ENCODE results near the gene CDH23. TPM values are rescaled to one million over a fixed set of nuclear protein-coding genes. Genes with fewer than 3 reads are reported as not detected.

The CDH23 gene
- total and polyA plus RNA-seq, 12 donors: 1.7 to 20.2 (median 7.8) TPM

DNA sequence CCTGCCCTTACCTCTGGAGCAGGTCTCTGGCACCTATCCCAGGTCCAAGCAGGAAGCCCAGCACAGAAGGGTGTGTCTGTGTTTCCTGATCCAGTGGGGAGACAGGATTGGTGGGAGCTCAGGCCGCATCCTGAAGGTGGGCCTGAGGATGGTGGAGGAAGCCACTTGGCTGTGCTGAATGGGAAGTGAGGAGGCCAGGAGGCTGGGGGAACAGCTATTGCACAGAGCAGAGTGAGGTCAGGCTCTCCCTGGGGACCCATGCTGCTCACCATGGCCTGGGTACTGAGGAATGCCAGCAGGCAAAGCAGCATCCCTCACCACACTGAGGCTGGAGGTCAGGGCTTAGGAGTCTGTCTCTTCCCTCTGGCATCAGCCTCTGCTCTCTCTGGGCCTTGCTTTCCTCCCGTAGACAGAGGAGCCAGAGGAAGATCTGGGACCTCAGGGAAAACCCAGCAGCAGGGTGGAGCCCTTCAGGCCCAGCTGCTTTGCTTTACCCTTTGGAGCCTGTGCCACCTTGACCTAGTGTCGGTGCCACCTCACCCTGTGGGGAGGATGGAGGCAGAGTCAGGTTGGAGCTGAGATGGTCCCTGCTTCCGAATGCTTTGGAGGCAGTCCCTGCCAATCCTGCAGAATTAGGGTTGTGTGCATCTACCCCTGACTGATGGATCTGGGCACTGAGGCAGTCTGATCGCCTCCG lies 39.0 kb downstream of the CDH23 start:
- Histone ChIP-seq H3K27ac (peak overlapping the region in 1 of 5 donors; percentile 1), H3K27me3 (no peaks in the 10 kb centered on the region), H3K4me3 (no peak overlapping the region), H3K36me3 (replicated peaks in 1 of 2) (no peaks in the 10 kb centered on the region), H3K9me3 (replicated peaks in 1 of 3) (no peaks in the 10 kb centered on the region), H3K4me1 (replicated peaks in 1 of 2) (no peaks in the 10 kb centered on the region)
- 81 to 92% (median 87%) methylated on average over 5 to 6 of the region's 6 CpGs for WGBS, 4 donors
- DNase-seq: peak in 2 of 7 donors; percentile 3 to 12
- intact Hi-C loops (cut with DNase I): no loop called here
- TF ChIP-seq, protein P1, sequence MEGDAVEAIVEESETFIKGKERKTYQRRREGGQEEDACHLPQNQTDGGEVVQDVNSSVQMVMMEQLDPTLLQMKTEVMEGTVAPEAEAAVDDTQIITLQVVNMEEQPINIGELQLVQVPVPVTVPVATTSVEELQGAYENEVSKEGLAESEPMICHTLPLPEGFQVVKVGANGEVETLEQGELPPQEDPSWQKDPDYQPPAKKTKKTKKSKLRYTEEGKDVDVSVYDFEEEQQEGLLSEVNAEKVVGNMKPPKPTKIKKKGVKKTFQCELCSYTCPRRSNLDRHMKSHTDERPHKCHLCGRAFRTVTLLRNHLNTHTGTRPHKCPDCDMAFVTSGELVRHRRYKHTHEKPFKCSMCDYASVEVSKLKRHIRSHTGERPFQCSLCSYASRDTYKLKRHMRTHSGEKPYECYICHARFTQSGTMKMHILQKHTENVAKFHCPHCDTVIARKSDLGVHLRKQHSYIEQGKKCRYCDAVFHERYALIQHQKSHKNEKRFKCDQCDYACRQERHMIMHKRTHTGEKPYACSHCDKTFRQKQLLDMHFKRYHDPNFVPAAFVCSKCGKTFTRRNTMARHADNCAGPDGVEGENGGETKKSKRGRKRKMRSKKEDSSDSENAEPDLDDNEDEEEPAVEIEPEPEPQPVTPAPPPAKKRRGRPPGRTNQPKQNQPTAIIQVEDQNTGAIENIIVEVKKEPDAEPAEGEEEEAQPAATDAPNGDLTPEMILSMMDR (IDR thresholded peaks at IDR 0.05): no peak
- no peak for TF ChIP-seq POLR2A (IDR thresholded peaks at IDR 0.05)

DNA sequence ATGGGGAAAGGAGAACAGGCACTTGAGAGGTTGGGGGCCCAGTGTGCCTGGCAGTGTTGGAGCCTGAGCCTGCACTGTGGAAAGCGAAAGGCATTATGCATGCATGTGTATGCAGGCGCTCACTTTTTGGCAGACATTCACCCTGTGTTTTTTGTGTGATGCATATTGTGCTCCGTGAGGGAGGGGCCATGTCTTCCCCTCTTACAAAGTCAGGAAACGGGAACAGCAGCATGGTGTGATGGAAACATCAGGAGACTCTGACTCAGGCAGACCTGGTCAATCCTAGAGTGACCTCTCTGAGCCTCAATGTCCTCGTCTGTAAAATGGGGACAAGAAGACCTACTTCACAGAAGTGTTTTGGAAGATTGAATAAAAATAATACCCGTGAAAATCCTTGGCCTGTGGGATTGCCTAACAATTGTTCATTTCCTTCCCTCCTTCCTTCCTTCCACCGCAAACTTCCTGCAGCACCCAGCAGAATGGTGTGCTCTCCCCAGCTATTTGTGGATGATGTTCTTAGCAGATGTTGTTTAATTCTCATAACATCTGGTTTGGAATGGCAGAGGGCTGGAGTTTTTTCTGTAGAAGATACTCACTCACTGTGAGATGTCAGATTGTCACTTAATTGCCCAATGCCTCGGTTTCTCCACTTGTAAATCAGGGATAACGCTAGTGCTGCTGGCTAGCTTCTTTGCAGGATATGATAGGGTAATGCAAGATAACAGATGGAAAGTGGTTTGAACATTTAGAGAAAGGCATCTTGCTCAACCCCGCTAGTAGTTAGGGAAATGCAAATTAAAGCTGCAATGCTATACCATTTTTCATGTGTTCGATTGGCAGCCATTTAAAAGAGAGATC lies 39.8 kb downstream of the CDH23 start:
- Histone ChIP-seq H3K27ac (no peak overlapping the region), H3K4me3 (no peak overlapping the region), H3K9me3 (replicated peaks in 1 of 3) (no peaks in the 10 kb centered on the region), H3K4me1 (replicated peaks in 1 of 2) (no peaks in the 10 kb centered on the region), H3K27me3 (no peaks in the 10 kb centered on the region), H3K36me3 (replicated peaks in 1 of 2) (no peaks in the 10 kb centered on the region)
- DNase-seq: no peak
- intact Hi-C loops (cut with DNase I): no loop called here
- WGBS, 4 donors: 77 to 85% (median 81%) methylated on average over 11 of the region's 11 CpGs
- TF ChIP-seq, protein P1 (IDR thresholded peaks at IDR 0.05): no peak
- TF ChIP-seq POLR2A (IDR thresholded peaks at IDR 0.05): no peak

DNA sequence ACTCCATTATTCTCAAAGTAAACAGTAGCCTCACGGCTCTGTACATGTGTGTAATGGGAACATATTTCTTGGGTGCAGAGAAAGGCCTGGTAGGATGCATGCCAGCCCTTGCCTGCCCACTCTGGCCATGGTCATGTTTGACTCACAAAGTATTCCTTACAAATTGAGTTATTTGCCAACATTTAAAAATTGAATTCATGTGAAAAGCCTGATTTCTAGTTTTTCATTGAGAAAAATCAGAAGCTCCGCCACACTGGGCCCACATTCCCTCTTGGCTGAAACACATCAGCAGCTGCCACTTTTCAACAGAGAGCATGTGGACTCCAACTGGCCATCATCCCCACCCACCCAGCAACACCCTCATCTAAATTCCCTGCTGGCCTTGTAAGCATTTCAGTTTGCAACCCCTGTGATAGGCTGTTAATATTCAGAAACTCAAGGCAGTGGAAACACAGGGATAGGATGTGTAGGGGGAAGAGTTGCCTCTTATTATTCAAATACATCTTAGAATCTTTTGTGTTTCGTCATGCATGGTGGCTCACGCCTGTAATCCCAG lies 40.9 kb downstream of the CDH23 start:
- no peak for DNase-seq
- TF ChIP-seq, protein P1 (IDR thresholded peaks at IDR 0.05): no peak
- TF ChIP-seq POLR2A (IDR thresholded peaks at IDR 0.05): no peak
- WGBS, 4 donors: 79 to 92% (median 85%) methylated on average over 4 of the region's 4 CpGs
- Histone ChIP-seq H3K4me1 (replicated peaks in 1 of 2) (no peaks in the 10 kb centered on the region), H3K4me3 (no peak overlapping the region), H3K27ac (peak overlapping the region in 1 of 5 donors; percentile 5), H3K27me3 (no peaks in the 10 kb centered on the region), H3K9me3 (replicated peaks in 1 of 3) (no peaks in the 10 kb centered on the region), H3K36me3 (replicated peaks in 1 of 2) (no peaks in the 10 kb centered on the region)
- intact Hi-C loops (cut with DNase I): no loop called here

DNA sequence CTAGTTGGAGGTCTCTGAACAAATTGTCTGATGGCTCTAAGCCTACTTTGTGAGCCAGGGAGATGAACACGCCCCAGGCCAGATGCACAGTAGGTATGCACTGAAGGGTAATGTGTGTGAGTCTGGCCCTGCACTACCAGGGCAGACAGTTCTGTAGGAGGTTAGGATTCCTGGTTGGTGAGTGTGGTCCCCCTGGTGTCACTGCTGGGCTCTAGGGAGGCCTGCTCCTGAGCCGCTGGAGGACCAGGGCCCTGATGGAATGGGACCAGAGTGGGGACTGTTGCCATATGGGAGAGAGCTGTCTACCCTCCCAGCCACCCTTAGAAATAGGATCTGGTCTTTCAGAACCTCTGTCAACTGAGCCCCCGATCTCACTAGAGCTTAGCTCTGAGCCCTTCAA lies 42.0 kb downstream of the CDH23 start:
- no peak overlapping the region for H3K27ac ChIP-seq
- H3K4me1 ChIP-seq (replicated peaks in 1 of 2): no peaks in the 10 kb centered on the region
- DNase-seq: no peak
- H3K9me3 ChIP-seq (replicated peaks in 1 of 3): no peaks in the 10 kb centered on the region
- no peak for TF ChIP-seq POLR2A (IDR thresholded peaks at IDR 0.05)
- TF ChIP-seq, protein P1 (IDR thresholded peaks at IDR 0.05): no peak
- 85 to 95% (median 94%) methylated on average over 2 to 3 of the region's 3 CpGs for WGBS, 4 donors
- H3K4me3 ChIP-seq: no peak overlapping the region
- H3K27me3 ChIP-seq: no peaks in the 10 kb centered on the region
- intact Hi-C loops (cut with DNase I): no loop called here
- H3K36me3 ChIP-seq (replicated peaks in 1 of 2): no peaks in the 10 kb centered on the region

Data from adrenal gland (tissue), 12 donors.